Measurements from ENCODE around the gene RBM39.

DNA sequence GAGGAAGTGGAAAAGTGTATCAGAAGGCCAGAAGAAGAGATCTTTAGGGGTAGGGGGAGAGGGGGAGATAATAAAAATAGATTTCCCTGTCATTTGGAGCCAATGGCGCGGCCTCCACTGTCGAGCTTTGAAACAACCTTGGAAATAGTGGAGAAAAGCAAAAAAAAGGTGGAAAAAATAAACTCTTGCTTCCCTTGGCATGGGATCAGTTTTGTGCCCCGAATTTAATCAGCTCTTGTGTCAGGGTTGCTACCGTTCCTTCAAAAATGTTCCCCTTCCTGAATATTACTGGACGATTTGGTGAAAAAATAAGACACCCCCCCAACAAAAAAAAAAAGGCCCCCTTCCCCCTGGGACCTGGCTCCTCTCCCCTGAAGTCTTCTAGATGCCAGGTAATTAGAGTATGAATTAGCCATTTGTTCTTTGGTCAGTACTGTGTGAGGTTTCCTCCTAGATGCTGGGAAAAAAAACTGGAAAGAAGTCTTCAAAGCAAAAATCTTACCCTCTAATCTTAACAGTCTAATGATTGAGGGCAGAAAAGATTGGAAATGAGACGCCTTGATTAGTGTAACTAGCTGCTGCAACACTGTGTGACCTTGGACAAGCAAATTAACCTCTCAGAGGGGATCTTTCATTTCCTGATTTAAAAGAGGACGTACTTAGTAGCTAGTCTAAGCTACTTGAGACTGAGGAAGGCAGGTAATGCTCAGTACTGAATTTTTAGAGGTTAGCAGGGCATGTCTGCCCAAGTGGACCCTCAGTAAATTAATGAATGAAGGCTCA is 872 bp upstream of the RBM39 start:
- TF ChIP-seq CTCF (IDR thresholded peaks at IDR 0.05 in 4 of 5, conservative IDR thresholded peaks at IDR 0.05 in 1 of 5) (peak in 1 of 5 experiments; percentile 5), POLR2A (IDR thresholded peaks at IDR 0.05) (no peak)

Data from gastrocnemius medialis (tissue), 4 donors.